ENCODE data around the gene CISD3.

CISD3 gene

GRCh38 chr17:38746004-38746848, 16.1 kb downstream of the CISD3 start:
- no peak for DNase-seq

GRCh38 chr17:38746849-38747462, 16.8 kb downstream of the CISD3 start:
- DNase-seq = no peak

GRCh38 chr17:38747463-38748148, 17.5 kb downstream of the CISD3 start:
- DNase-seq = no peak

GRCh38 chr17:38748149-38748891, 18.2 kb downstream of the CISD3 start, which contains the start of gene PCGF2:
PCGF2 (minus strand) TSS chr17:38748336; CDS start chr17:38740402, 7,934 bp downstream.
- DNase-seq = peak; percentile 80

- no peak for DNase-seq
Observed at GRCh38 chr17:38748892-38749222, 18.7 kb downstream of the CISD3 start.

GRCh38 chr17:38749223-38750043, 19.3 kb downstream of the CISD3 start:
- DNase-seq = no peak

GRCh38 chr17:38750044-38750311, 19.8 kb downstream of the CISD3 start:
- DNase-seq = no peak

GRCh38 chr17:38750312-38751121, 20.4 kb downstream of the CISD3 start:
- DNase-seq = no peak

GRCh38 chr17:38751144-38751807, 21.1 kb downstream of the CISD3 start:
- DNase-seq = no peak

- peak; percentile 55 for DNase-seq
Observed at GRCh38 chr17:38751808-38752307, 21.7 kb downstream of the CISD3 start.

- peak; percentile 99 for DNase-seq
Observed at GRCh38 chr17:38752308-38753070, 22.3 kb downstream of the CISD3 start, which contains the start of gene PSMB3. PSMB3 (plus strand) TSS chr17:38752741; CDS start chr17:38752827, 86 bp downstream.

GRCh38 chr17:38753071-38753506, 22.9 kb downstream of the CISD3 start:
- DNase-seq = no peak

GRCh38 chr17:38761612-38762011, 31.5 kb downstream of the CISD3 start:
- no peak for DNase-seq

GRCh38 chr17:38762231-38762630, 32.1 kb downstream of the CISD3 start:
- no peak for DNase-seq

- no peak for DNase-seq
Observed at GRCh38 chr17:38766341-38766740, 36.2 kb downstream of the CISD3 start.

- no peak for DNase-seq
Observed at GRCh38 chr17:38768417-38768816, 38.3 kb downstream of the CISD3 start.

GRCh38 chr17:38773258-38773657, 43.1 kb downstream of the CISD3 start:
- DNase-seq = no peak

- no peak for DNase-seq
Observed at GRCh38 chr17:38777641-38778250, 47.6 kb downstream of the CISD3 start.
